NT2/D1 (cell line): ENCODE data around the gene PRKAR1A.

Source experiments
- SUZ12 ChIP-seq: IDR thresholded peaks from 2 replicates; pipeline ENCODE4 v1.6.1; 2011; ENCODE audit not compliant: insufficient read length, insufficient read depth; ENCODE audit errors: extremely low read depth
- YY1 ChIP-seq: IDR thresholded peaks from 2 replicates; pipeline ENCODE4 v1.6.1; 2011; ENCODE audit not compliant: insufficient read length, insufficient read depth
- ZNF274 ChIP-seq: IDR thresholded peaks from 2 replicates; pipeline ENCODE4 v1.6.1; 2011; ENCODE audit warnings: mild to moderate bottlenecking, low read depth, low read length

- TF ChIP-seq YY1 (no peak), SUZ12 (no peak), ZNF274 (no peak)
These were observed 1.7 kb downstream of the PRKAR1A start for GRCh38 chr17:68513932-68514331.
